ENCODE results near the gene BIK. TPM values are rescaled to one million over a fixed set of nuclear protein-coding genes. Genes with fewer than 3 reads are reported as not detected.
"Not testable (repeated sequence)": the region's sequence is repeated elsewhere in the genome, so short reads cannot be mapped to it uniquely, and the experiment has no call there.

BIK gene
- total RNA-seq, 2 donors from 2014 or later, result not detected

GRCh38 chr22:43096420-43096819 is 14.1 kb upstream of the BIK start:
- H3K36me3 ChIP-seq, result no peaks in the 10 kb centered on the region
- H3K9me3 ChIP-seq, result peaks cover 5% of the 10 kb centered on the region
- no peak for DNase-seq (ENCODE audit: low spot score)
- TF ChIP-seq CTCF (IDR thresholded peaks at IDR 0.05), result no peak
- H3K27me3 ChIP-seq (replicated peaks; ENCODE audit: insufficient read depth), result no peaks in the 10 kb centered on the region
- ATAC-seq (ENCODE audit: insufficient number of reproducible peaks, low FRiP score, low read depth), result no peak
- H3K4me1 ChIP-seq (ENCODE audit: control insufficient read depth in 1 of 2, low read depth in 2 of 2), result no peaks in the 10 kb centered on the region
- no peak overlapping the region for H3K27ac ChIP-seq
- no peak overlapping the region for H3K4me3 ChIP-seq

GRCh38 chr22:43098356-43098755 is 12.2 kb upstream of the BIK start:
- Histone ChIP-seq H3K36me3 (no peaks in the 10 kb centered on the region), H3K27ac (no peak overlapping the region), H3K27me3 (replicated peaks; ENCODE audit: insufficient read depth) (no peaks in the 10 kb centered on the region), H3K9me3 (peaks cover 5% of the 10 kb centered on the region), H3K4me1 (ENCODE audit: control insufficient read depth in 1 of 2, low read depth in 2 of 2) (no peaks in the 10 kb centered on the region), H3K4me3 (no peak overlapping the region)
- no peak for TF ChIP-seq CTCF (IDR thresholded peaks at IDR 0.05)
- DNase-seq (ENCODE audit: low spot score) (no peak), ATAC-seq (ENCODE audit: insufficient number of reproducible peaks, low FRiP score, low read depth) (no peak)

GRCh38 chr22:43099095-43099494 is 11.5 kb upstream of the BIK start:
- H3K4me1 ChIP-seq (ENCODE audit: control insufficient read depth in 1 of 2, low read depth in 2 of 2), result no peaks in the 10 kb centered on the region
- no peak overlapping the region for H3K27ac ChIP-seq
- DNase-seq (ENCODE audit: low spot score) (no peak), ATAC-seq (ENCODE audit: insufficient number of reproducible peaks, low FRiP score, low read depth) (no peak)
- H3K36me3 ChIP-seq, result no peaks in the 10 kb centered on the region
- TF ChIP-seq CTCF (IDR thresholded peaks at IDR 0.05), result no peak
- H3K27me3 ChIP-seq (replicated peaks; ENCODE audit: insufficient read depth), result no peaks in the 10 kb centered on the region
- peaks cover 5% of the 10 kb centered on the region for H3K9me3 ChIP-seq
- H3K4me3 ChIP-seq, result no peak overlapping the region

GRCh38 chr22:43100225-43100624 is 10.3 kb upstream of the BIK start:
- Histone ChIP-seq H3K27ac (no peak overlapping the region), H3K4me3 (no peak overlapping the region), H3K4me1 (ENCODE audit: control insufficient read depth in 1 of 2, low read depth in 2 of 2) (no peaks in the 10 kb centered on the region), H3K27me3 (replicated peaks; ENCODE audit: insufficient read depth) (no peaks in the 10 kb centered on the region), H3K9me3 (peaks cover 5% of the 10 kb centered on the region), H3K36me3 (no peaks in the 10 kb centered on the region)
- DNase-seq (ENCODE audit: low spot score), result no peak
- no peak for TF ChIP-seq CTCF (IDR thresholded peaks at IDR 0.05)
- ATAC-seq (ENCODE audit: insufficient number of reproducible peaks, low FRiP score, low read depth), result no peak

GRCh38 chr22:43101306-43101705 is 9.2 kb upstream of the BIK start:
- Histone ChIP-seq H3K9me3 (peaks cover 4% of the 10 kb centered on the region), H3K27ac (no peak overlapping the region), H3K4me1 (ENCODE audit: control insufficient read depth in 1 of 2, low read depth in 2 of 2) (no peaks in the 10 kb centered on the region), H3K36me3 (no peaks in the 10 kb centered on the region), H3K27me3 (replicated peaks; ENCODE audit: insufficient read depth) (no peaks in the 10 kb centered on the region), H3K4me3 (no peak overlapping the region)
- DNase-seq (ENCODE audit: low spot score), result no peak
- TF ChIP-seq CTCF (IDR thresholded peaks at IDR 0.05), result no peak
- ATAC-seq (ENCODE audit: insufficient number of reproducible peaks, low FRiP score, low read depth), result no peak

GRCh38 chr22:43104056-43104625 is 6.4 kb upstream of the BIK start:
- H3K36me3 ChIP-seq; H3K27me3 ChIP-seq (replicated peaks; ENCODE audit: insufficient read depth); H3K4me3 ChIP-seq; H3K9me3 ChIP-seq; H3K4me1 ChIP-seq (ENCODE audit: control insufficient read depth in 1 of 2, low read depth in 2 of 2); ATAC-seq (ENCODE audit: insufficient number of reproducible peaks, low FRiP score, low read depth); H3K27ac ChIP-seq; DNase-seq (ENCODE audit: low spot score): not testable (repeated sequence)

- H3K36me3 ChIP-seq; H3K4me3 ChIP-seq; H3K27me3 ChIP-seq (replicated peaks; ENCODE audit: insufficient read depth); H3K27ac ChIP-seq; DNase-seq (ENCODE audit: low spot score); H3K9me3 ChIP-seq; H3K4me1 ChIP-seq (ENCODE audit: control insufficient read depth in 1 of 2, low read depth in 2 of 2); ATAC-seq (ENCODE audit: insufficient number of reproducible peaks, low FRiP score, low read depth): not testable (repeated sequence)
Measured at GRCh38 chr22:43104950-43105349, 5.6 kb upstream of the BIK start.

Data from thoracic aorta (tissue), 2 donors.